ENCODE measurements around the gene SUGT1.
"Not testable (repeated sequence)": the region's sequence is repeated elsewhere in the genome, so short reads cannot be mapped to it uniquely, and the experiment has no call there.

The SUGT1 gene

DNA sequence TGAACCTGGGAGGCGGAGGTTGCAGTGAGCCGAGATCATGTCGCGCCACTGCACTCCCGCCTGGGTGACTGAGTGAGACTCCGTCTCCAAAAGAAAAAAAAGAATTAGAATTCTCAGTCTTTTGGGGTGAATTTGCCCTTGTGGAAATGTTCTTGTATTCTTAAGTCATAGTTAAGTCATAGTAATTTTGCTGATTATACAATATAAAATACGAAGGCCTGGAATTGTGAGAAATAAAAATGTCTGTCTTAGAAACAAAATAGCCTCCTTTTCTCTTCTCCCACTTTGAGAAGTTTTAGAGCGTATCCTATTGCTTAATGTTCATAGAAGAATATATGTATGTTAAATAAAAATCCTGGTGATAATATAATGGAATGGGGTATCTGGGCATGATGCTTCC, 18.1 kb downstream of the SUGT1 start:
- DNase-seq = no peak

DNA sequence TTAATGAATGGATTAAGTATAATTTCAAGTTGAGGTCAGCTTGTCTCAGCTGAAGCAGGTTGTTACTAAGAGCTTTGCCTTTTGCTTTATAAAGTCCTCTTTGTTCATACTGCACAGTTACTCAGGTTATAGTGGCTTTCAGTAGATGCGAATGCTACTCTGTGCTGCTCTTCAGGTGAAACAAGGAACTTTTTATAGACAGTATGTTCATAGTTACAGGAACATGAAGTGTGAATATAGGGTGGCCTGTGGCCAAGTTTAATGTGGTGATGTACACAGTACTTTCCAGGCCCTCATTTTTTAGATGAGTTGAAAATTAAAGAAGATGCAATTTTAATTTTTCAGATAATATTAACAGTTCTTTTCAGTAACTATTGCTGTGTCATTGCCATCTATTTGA, 20.8 kb downstream of the SUGT1 start:
- DNase-seq = no peak

DNA sequence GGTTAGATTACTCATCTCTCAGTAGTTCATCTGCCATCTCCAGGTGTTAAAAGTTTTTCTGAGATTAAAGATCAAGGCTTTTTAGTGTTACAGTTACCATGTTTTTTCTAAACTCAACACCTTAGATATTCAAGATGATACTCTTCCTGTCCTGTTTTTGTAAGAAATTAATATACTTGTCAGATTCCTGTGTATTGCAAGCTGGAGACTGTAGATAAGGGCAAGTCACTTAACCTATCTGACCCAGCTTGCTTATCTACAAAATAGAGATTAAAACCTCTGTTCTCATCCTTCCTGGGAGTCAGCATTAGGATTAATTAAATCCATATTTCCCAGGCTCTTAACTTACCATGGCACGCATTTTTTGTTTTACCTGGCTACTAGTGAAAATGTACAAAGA, 25.2 kb downstream of the SUGT1 start:
- DNase-seq = no peak

DNA sequence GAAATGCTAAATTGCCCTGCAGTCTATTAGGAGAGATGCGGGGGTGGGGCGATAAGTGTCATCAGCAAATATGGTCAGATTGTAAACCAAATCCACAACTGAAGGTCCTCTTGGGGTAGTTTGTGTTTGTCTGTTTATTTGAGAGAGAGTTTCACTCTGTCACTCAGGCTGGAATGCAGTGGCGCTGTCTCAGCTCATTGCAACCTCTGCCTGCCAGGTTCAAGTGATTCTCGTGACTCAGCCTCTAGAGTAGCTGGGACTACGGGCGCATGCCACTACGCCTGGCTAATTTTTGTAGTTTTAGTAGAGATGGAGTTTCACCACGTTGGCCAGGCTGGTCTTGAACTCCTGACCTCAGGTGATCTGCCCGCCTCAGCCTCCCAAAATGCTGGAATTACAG, 33.2 kb downstream of the SUGT1 start:
- DNase-seq = not testable (repeated sequence)

DNA sequence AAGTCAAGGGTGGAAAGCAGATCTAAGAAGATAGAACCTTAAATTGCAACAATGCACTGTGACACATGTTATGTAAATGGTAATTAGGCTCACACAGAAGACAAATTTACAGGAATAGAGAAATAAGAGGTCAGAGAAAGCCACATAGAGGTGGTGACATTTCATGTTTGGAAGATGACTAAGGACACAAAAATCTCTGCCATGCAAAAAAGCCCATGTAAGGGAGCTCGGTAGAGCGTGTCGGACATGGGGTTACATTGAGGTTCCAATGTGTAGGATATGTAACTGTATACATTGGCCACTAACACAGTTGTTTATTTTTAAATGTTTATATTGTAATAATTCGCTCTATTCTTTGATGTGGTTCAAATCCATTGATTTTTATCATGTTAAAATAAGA, 33.7 kb downstream of the SUGT1 start:
- DNase-seq = no peak

DNA sequence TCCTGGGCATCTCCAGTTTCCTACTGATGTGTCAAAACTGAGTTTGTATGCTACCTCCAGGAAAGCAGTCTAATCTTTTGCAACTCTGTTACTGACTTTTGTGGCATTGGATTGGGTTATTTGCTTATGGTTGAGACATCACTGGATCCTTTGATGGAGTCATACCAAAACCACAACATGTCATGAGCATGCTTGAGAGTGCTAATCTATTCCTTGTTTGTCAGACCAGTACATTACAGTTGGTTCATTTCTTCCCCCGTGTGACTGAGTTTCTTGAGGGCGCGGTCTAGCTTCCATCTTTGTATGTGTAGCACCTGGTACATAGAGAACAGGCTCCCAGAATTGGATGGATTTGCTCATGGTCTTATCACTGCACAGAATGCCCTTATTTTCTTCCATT, 43.2 kb downstream of the SUGT1 start:
- no peak for DNase-seq

DNA sequence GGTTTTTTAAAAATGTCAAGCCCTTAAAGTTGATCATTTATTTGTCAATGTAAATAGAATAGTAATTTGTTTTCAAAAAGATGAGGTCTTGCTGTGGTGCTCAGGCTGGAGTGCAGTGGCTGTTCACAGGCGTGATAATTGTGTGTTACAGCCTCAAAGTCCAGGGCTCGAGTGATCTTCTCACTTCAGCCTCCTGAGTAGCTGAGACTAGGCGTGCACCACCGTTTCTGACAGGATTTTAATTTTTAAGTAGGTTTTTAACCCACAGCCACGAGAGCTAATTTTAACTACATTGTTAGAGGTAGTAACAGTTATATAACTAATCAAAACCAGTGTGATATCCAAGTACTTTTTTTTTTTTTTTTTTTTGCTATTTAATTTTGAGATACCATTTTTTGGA, 43.9 kb downstream of the SUGT1 start:
- DNase-seq = no peak

DNA sequence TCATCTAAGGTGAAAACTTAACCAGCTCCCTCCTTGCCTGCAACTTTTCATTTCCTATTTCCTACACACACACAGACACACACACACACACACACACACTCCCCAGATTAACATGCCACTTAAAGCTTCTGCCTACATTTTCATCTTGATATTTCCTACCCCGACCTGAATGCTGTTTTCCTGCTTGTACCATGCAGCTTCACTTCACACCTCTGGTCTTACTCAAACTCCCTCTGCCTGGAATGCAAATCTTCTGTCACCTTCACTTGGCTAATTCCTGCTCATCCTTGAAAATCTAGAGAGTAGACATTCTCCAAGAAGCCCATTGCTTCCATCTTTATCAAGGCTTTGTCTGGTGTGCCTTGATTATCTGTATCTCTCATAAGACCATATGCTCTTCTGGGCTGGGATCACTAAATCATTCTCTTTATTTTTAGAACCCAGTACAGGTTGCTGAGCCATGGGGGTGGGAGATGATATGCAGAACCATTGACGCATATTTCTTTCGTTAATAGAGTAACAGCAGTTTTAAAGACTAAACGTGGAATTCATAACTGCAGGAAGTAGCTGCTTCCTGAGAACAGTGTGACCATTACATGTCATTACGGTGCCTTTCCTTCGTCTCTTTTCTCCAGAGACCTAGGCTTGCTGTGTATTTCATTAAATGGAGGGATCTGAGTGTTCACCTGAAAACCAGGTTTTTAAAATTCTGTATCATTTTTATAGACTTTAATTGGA, 49.3 kb downstream of the SUGT1 start:
- no peak for DNase-seq

DNA sequence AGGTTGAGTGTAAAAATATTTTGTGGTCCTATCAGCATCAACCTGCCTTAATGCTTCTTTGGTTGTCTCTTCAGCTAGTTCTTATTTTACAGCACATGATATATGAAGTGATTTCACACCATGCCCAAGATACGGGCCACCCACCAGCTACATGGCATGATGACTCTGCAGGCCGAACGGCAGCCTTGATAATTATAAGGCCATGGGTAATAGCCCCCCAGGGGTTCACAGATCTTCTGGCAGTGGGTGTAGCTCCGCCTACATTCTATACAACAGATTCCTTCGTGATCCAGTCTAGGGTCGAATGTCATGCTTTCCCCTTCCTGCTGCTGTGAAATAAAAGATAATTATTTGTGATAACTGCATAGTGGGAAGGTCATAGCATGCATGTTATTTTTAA, 50.8 kb downstream of the SUGT1 start:
- DNase-seq = no peak

DNA sequence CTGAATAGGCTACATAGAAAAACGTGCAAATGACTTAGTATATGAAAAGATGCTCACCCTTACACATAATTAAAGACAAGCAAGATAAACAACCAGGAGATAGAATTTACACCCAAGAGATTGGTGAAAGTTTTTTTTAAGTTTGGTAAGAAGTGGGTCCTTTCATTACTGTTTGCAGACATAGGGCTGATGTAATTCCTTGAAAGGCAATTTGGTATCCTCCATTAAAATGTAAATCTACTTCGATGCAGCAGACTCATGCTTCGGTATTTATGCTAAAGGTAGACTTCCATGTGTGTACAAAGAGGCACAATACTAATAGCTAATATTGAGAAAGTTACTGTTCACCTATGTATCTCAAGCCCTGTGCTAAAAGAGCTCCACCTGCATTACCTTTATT, 53.4 kb downstream of the SUGT1 start:
- no peak for DNase-seq

DNA sequence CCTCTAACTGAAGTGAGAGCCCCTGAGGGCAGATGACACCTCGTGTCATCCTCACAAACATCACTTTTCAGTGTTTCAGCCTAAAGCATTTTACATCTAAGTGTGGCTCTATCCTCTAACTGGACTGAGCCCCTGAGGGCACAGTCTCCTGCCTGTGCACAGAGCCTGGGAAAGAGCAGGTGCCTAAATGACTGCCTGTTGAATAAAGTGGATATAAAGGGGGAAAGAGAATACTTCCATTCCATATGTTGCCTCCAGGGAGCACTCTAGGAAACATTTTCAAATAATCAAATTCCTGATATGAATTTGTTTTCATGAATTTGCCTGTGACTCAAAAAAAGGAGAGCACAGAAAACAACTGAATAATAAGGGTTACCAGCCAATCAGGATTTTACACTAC, 54.7 kb downstream of the SUGT1 start:
- peak; percentile 40 for DNase-seq

DNA sequence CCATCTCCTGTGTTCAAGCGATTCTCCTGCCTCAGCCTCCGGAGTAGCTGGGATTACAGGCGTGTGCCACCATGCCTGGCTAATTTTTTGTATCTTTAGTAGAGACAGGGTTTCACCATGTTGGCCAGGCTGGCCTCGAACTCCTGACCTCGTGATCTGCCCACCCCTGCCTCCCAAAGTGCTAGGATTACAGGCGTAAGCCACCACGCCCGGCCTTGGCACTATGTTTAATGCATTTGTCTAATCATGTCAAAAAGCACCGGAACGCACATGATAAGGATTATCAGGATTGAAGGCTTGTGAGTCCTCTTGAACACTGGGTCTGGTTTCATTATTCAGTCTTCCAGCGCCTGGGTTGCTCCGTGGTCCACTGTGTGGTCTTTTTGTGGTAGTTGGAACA, 55.6 kb downstream of the SUGT1 start:
- DNase-seq = not testable (repeated sequence)

DNA sequence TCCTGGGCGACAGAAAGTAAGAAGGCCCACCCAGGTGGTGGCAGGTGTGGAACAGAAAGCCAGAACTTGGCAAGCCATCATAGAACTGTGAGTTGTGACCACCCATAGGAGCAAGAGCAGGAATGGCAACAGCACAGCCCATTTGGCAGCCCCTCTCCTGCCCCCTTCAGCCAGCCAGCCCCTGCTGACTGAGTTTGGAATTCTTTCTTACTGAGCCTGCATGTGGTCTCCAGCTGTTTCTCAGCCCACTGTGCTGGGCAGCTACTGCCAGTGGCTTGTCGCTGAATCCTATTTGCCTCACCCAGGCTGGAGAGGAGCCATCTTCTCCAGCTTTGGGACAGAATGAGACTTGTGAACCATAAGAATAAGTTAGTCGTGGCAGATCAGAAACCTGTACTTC, 58.6 kb downstream of the SUGT1 start:
- no peak for DNase-seq

DNA sequence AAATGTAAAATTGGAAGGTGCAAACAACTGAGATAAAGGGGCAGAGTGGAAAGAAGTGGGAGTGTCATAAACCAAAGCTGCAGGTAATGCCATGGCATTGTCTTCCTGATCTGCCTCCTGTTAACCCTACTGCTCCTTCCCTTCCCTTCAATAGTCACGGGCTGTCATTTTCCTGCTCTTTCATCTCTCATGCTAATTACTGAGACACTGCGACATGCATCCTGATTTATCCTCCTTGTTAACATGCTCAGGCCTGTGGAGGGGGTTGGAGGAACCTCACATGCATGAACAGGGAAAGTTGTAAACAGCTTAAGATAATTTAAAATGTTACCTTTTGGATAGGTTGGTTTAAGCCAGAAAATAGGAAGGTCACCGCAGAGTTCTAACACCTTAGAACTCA, 59.7 kb downstream of the SUGT1 start:
- DNase-seq = no peak

DNA sequence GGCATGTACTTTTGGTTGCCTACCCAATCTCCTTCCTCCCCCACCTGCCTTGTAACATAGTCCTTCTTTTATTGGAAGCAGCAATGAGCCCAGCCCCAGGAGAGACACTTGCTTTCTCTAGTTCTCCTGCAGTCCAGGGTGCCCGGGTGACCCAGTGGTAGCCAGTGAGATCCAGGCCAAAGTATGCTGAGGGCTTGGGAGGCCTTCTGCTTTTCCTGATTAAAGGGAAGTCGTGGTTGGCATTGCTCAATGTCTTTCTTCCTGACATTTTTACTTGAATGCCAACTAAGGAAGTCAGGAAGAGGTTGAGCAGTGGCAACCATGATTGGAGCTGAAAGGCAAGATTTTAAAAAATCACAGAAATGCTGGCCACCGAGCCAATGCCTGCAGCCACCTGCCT, 61.3 kb downstream of the SUGT1 start:
- no peak for DNase-seq

DNA sequence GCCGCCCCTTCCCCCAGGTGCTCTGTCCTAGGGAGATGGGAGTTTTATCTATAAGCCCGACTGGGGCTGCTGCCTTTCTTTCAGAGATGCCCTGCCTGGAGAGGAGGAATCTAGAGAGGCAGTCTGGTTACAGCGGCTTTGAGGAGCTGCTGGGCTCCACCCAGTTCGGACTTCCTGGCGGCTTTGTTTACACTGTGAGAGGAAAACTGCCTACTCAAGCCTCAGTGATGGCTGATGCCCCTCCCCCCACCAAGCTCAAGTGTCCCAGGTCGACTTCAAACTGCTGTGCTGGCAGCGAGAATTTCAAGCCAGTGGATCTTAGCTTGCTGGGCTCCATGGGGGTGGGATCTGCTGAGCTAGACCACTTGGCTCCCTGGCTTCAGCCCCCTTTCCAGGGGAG, 68.3 kb downstream of the SUGT1 start:
- DNase-seq = not testable (repeated sequence)

DNA sequence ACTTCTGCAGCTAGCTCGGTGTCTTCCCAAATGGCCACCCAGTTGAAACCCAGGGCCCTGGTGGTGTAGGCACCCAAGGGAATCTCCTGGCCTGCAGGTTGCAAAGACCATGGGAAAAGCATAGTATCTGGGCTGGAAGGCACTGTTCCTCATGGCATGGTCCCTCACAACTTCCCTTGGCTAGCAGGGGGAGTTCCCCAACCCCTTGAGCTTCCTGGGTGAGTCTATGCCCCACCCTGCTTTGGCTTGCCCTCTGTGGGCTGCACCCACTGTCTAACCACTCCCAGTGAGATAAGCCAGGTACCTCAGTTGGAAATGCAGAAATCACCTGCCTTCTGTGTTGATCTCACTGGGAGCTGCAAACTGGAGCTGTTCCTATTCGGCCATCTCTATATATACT, 68.7 kb downstream of the SUGT1 start:
- not testable (repeated sequence) for DNase-seq

DNA sequence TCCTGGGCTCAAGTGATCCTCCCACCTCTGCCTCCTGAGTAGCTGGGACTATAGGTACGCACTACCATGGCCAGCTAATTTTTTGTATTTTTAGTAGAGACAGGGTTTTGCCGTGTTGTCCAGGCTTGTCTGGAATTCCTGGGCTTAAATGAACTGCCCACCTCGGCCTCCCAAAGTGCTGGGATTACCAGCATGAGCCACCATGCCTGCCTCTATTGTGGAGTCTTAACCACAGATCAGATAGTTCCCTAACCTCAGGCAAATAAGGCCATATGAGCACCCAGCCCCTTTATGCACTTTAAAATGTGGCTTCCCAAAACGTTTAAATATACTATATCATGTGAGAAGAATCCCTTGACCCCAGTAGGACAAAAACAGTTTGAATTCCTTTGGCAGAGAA, 70.5 kb downstream of the SUGT1 start:
- no peak for DNase-seq

DNA sequence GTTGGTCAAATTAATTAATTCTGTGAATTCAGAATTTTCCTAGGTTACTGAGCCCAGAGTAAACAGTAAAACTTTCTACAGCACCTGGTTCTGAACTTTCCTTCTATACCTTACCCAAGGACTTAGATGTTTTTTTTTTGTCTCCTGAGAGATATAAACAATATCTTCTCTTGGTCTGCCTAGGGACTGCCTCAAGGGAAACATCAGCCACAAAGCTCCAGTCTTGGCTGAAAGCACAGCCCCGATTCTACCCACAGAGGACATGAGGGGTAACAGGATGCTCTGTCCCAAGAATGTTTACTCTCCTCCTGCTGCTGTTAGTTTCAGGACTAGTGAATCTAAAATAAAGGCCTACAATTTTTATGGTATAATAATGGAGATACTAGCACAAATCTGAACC, 72.7 kb downstream of the SUGT1 start:
- no peak for DNase-seq

DNA sequence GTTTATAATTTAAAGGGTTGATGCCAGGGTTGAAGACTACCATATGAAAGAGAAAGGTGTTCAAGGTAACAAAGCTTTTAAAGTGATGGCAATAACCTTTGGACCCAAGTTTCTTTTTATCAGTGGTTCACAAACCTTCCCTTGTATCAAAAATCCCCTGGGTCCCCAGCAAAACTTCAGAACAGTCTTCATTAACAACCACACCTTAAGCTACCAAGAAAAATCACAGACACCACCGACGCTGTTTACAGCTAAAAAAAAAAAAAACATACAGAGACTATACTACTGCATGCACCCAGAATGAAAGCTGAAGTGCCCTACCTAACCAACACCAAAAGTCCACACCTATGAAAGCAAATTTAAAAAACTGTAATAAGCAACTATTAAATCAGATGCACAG, 73.6 kb downstream of the SUGT1 start:
- no peak for DNase-seq

DNA sequence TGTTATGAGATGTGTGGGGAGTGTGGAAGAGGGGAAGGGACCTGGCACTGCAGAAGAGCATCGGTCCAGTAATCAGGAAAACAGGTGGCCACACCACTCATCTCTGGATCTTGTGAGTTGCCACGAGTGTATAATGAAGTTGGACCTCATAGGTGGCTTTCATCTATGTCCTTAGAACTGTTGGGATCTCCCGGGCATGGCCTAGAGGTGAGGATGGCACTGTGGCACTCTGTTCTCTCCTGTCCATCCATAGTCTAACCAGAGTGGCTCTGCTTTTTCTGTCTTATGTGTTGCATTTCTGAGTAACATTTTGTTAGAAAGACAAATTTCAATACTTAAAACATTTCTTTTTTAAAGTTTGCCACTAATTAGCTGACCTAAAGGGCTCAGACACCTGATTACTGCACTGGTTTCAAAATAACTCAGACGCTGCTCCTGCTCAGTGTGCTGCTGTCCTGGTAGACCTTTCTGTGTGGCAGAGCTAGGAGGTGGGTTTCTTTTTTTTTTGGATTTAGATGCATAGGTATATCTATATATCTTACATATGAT, 81.5 kb downstream of the SUGT1 start:
- no peak for DNase-seq

DNA sequence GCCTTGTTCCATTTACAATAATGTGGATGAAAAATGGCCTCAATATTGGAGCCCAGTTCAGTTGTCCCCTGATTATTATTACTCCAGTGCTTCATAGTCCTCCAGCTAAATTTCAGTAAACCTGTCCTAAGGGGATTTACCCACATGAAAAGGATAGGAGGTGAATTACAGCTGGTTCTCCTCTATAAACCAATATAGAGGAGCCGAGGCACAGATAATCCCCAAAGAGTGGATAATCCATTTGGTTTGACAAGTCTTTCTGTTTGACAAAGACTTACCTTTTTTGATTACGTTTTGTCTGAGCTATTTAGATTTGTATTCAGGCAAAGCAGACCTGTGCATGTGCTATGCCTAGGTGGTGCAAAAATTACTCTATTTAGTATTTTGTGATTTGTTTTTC, 84.3 kb downstream of the SUGT1 start:
- no peak for DNase-seq

DNA sequence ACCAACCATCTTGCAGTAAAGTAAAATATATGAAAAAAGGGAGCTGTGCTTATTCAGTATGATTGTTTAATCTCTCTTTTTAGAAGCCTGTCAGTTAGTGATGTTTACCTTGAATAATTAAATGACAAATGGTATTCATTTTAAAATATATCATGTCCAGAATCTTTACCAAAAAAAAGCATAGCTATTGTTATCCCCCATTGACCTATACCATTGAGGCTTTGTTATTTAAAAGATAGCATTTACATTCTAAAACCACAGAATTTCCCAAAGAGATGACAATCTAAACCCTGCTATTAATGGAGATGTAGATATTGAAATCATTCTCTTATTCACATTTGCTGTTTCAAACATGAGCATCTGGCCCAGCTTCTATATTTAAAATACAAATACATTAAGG, 84.8 kb downstream of the SUGT1 start:
- DNase-seq = no peak

DNA sequence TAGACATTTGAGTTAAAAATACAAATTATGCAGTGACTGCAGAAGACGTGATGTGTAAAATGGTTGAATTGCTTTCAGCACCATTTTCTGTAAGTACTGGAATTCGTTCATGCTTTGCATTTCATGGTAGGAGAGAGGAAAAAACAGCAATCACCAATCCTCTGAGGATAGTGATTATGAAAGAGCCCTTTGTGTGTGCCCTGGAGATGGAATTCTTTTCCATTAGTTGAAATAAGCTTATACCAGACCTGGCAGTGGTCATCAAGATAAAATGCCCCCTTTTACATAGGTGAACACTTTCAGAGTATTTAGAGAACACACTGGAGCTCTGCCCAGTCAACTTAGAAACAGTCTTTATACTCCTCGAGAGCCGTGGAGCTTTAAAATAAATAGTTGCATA, 85.3 kb downstream of the SUGT1 start:
- DNase-seq = peak; percentile 48

DNA sequence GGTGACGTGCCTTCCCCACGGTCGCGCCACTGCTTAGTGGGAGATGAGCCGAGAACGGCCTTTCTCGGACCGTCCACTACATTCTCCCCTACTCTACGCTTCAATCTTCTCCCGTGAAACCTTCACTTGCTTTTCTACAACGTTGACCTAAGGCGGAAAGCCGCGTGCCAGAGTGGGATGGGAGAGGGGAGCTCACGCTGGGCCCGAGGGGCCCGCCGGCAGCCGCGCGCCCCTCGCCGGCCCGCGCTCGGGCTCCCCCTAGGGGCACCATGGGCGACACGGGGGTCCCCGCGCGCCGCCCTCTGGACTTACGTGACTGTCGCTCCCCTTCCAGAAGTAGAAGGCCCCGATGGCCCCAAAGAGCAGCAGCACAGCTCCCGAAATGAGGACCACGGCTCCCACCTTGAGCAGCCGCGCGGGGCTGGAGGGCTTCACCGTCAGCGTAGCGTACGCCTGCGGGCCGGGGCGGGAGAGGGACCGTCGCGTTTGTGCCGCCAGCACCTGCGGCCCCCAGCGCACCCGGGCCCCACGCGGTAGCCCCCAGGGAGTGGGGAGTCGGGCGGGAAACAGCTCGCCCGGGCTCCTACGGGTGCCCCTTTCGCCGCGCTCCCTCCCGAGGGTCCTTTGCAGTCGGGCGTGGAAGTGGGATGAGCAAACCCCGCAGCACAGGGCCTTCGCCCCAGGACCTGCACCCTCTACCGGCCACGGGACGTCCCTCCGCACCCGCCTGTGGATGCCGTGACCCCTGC, 86.3 kb downstream of the SUGT1 start:
- DNase-seq = no peak
